IPS DF 4.7 (cell line): ENCODE data around the gene CCNK.

Experiments used
- DNase-seq: peaks from one replicate; pipeline ENCODE4 v3.0.0-alpha.2; 2013; ENCODE audit warnings: low spot score; ENCODE audit errors: extremely low read depth

CCNK gene

DNA sequence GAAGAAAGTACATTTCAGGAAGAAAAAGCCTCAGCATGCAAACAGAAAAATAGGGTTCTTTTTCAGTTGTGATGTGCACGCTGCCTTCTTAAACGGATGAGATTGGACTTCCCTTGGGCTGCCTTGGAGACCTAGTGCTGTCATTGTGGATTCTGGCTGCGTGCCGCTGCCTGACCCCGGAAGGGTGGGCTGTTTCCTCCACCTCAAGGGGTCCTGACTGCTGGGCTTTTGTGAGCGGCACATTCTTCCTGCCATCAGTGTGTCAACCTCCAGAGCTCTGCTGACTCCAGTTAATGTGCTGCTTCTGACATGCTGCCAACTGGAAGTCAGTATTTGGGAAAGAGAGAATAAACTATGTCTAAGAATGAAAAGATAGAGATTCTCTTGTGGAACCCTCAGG, 25.1 kb downstream of the CCNK start:
- no peak for DNase-seq

DNA sequence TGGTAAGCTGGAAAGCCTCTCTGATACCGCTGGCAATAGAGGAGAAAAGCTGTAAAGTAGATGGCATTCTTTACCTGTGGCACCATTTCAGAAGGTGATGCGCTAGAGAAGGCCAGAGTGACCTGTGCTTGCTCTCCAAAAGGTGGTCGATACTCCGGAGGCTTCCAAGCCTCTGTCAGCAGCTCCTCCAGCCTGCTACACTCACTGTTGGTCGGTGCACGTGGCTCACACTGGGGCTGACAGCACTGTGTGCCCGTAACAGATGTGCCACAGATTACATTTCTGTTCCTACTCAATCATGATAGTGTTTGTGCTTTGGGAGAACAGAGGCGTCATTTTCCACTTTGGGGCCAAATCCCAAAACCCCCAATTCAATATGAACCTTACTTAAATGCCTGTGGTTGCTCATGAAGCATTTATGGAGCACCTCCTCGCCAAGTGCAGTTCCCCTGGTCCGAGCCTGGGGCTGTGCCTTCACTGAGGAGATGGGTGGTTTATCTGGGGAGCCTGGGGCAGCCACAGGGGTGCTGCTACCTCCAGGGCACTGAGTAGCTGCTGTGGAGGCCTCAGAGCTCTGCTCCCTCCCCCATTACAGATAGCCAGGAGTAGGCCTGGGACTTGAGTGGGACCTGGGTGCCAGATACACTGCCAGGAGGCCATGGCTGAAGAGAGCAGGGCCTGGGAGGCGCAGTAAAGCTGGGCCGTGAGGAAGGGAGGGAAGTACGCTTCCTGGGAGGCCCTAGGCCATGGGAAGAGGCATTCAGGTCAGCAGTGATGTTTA, 26.8 kb downstream of the CCNK start:
- DNase-seq: no peak

DNA sequence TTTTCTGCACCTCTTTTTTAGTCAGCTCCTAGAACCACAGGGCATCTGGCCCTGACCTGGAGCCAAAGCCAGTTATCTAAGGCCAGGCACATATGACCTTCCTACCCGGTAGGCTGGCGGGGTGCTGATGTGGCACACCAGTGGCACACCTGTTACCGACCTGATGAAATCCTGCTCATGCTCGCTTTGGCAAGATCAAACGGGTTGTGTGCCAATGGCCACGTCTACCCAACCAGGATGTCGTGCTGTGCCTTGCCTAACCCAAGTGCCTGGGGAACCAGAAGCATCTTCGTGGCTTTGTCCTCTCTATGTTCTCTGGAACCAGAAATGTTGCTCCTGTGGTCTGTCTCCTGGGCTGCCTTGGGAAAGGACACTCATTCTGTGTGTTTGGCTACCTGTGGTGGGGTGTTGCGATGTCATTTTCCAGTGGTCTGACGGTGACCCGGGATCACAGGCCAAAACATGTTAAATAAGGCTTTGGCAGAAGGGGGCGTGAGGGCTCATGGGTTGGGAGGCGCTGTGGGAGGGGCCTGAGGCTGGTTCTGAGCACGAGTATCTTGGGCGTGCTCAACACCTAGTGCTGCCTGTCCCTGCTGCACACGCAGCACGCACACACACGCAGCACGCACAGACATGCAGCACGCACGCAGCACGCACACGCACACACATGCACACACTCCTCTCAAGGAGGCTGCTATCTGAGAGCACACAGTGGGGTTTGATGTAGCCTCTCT, 27.9 kb downstream of the CCNK start:
- DNase-seq: no peak

DNA sequence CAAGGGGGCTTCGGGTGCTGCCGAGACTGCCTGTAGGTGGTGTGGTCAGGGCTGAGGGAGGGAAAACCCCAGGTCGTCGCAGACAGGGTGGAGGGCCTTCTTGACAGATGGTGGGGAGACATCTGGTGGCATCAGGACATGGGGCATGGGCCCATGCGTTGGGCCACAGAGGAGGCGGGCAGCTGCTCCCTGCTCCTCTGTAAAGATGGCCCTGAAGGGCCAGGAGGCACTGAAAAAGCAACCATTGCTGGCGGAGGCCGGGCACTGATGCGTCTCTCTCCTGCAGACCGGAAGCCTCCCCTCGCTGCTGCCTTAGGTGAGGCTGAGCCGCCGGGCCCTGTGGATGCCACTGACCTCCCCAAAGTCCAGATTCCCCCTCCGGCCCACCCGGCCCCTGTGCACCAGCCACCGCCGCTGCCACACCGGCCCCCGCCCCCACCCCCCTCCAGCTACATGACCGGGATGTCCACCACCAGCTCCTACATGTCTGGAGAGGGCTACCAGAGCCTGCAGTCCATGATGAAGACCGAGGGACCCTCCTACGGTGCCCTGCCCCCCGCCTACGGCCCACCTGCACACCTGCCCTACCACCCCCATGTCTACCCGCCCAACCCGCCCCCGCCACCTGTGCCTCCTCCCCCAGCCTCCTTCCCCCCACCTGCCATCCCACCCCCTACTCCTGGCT, 28.8 kb downstream of the CCNK start:
- no peak for DNase-seq

DNA sequence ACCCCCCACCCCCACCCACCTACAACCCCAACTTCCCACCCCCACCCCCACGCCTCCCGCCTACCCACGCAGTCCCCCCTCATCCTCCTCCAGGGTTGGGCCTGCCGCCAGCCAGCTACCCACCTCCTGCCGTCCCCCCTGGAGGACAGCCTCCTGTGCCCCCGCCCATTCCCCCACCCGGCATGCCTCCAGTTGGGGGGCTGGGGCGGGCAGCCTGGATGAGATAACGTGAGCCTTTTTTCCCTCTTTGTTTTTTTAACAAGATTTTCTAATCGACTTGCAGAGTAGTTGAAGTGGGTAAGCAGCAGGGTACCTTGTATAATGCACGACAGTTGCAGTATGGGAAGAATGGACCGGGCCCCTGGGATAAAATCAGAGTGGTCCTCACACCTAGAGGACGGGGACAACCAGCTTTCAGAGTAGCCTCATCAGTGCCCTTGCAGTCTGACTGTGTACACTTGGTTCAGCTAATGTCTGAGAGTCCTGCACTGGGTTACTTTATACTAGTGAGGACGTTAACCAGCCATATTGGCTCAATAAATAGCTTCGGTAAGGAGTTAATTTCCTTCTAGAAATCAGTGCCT, 29.4 kb downstream of the CCNK start:
- DNase-seq: no peak

DNA sequence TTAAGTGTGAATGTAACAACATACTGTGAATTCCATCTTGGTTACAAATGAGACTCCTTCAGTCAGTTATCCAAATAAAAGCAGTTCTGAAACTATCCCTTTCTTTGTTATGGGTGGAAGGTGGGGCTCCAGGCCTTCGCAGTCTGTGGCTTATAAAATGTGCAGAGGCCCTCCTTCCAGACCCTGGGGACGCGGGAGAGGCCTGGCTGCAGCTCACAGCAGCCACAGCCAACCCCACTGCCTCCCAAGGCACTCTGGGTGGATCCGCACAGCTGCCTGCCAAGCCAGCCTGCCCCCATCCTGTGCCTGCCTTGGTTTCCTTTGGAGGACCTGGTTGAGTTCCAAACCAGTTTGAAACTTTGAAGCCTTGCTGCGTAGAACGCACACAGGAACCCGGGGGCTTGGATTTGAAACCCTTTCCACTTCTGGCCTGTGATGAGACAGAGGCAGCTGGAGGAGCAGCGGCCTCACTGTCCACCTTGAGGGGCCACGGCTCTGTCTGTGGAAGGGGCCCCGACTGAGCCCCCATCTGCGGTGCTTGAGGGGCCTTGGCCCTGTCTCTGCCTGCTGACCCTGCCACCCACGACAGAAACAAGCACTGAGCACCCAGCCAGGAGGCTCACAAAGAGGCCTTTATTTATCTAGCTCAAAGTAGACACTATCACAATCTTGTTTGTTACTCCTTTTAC, 30.4 kb downstream of the CCNK start:
- DNase-seq: no peak

DNA sequence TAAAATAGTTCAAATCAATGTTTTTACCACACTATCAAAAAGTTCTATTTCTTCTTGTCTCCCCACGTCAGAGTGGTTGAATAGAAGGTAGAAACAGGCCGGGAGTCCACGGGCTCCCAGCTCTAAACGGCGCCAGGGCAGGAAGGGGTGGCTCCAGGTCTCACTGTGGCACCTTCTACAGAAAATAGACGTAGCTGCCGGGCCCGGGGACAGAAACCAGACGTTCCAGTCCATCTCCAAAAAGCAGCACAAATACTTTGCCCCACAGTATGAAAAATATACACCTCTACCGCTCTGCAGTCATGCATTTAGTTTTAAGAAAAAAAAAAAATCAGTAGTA, 30.9 kb downstream of the CCNK start:
- DNase-seq: no peak

DNA sequence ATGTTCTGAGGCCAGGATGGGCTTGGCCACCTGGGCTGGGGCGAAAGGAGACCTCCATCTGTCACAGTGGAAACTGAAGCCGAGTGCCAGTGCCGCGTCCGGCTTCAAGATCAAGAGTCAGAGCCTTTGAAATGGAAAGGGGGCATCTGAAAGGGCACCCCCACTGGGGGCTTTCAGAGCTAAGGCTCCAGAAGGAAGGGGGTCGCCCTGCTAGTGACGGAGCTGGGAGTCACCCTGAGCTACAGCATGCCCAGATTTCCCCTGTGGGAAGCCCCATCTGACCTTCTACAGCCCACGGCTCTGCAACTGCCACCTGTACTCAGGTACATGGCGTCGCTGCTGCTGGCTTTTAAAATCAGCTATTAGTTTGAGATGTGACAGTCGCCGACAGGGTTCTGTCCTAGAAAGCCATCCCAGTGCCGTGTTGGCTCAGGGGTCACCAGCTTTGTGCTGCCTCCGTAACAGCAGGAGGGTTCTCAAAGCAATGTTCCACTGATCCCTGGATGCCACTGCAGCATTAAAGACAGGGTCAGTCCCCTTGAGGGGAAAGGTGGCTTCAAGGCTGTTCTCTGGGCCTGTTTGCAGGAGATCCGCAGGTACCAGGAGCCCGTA, 31.5 kb downstream of the CCNK start:
- DNase-seq: no peak

DNA sequence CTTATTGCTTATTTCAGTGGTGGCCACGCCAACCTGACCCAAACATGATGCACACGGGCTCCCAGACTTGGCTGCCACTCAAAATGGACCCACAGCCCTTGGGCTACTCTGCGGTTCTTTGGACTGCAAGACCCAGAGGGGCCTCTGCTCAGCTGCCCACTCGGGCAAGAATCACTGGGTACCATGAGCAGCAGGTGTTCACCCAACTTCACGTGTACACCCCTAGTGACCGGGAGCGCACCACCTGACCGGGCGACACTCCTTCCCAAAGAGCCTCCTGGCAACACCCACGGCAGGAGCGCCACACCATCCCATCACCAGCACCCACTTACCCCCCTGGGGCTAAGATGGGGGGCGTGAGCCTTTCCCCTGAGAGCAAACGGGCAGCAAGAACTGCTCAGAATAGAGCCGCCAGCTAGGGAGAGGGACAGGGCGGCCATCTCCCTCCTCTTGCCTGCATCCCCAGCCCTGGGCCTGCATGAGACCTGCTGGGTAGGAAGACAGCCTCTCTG, 32.0 kb downstream of the CCNK start:
- no peak for DNase-seq

DNA sequence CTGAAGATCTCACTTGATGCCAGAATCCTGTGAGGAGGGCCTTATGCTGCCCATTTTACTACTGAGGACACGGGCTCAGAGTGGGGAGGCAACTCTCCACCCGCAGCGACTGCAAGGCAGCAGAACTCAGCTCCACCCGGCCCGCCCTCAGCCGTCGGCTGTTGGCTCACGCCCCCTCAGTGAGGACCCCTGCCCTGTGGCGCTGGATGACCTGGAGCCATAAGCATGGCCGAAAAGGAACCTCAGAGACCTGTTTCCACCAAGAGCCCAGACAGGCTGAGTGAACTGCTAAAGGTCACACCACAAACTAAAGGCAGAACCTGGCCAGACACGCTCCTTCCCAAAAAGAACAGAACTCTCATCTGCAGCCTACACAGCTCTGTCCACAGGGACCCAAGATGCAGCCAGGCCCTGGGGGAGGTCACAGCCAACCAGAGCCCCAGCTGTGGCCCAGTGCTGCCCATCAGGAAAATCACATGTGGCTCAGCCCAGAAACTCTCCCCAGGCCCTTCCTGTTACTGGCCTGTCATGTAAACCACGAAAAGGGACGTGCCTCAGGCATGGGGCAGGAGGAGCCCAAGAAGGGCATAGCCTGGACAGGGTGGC, 32.8 kb downstream of the CCNK start:
- no peak for DNase-seq

DNA sequence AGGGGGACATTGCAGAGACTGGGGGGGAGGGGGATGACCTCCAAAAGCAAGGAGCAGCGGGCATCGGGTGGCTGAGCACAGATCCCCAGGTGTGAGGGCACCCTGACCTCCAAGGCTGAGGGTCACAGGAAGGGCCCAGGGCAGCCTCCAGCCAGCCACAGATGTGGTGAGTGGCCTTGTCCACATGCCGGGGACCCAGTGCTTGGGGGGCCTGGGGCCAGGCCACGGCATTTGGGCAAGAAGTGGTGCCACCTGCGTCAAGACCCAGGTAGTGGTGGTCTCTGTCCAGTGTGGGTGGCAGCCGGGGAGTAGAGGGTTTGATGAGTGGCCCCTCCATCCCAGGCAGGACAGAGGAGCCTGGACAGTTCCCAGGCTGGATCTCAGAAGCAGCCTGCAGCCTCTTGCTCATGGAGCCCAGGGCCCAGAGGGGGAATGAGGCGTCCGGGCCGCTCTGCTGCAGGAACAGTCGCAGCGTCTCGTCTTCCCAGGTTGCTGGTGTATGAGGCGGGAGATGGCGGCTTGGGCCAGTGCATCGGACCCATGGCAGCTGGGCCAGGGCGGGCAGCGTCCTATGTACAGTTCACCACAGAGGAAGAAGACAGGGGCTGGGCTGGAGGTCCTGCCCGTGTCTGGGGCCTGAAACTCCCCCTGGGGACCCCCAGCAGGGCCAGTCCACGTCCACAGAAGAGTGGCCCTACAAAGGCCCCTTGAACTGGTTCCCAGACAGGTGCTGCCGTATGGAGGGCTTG, 33.5 kb downstream of the CCNK start:
- DNase-seq: no peak

DNA sequence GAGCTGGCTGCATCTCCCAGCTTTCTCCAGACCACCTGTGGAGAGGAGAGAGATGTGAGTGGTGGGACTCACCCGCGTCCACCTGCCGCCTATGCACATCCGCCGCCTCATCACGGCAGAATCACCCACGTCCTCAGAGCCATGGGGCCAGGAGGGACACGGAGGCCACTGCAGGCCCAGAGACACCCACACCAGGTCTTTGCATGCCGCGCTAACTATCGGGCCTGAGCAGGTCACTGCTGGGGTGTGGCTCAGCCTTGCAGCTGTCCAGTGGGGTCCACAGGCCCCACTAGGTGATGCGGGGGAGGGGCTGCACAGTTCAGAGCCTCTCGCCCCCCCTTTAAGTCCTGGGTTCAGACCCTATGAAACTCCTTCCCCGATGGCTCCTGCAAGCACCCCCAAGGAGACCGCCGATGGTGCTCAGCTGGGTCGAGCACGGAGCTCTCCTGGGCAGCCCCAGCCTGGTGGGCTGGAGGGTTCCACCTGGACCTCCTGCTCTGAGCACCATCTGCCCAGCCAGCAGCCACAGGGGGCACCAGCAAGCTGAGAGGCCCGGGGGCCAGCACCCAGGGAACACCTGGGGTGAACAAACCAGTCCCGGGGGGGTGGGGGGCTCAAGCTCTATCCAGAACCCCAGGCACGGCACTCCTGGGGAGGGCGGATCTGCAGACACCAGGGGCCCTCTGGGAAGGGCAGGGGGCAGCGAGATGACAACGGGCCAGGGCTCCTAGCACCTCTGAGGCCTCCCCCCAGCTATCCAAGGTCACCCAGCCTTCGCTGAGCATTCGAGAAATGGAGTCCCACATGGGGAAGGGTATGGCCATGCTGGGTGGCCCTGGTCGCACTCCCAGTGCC, 34.3 kb downstream of the CCNK start:
- no peak for DNase-seq

DNA sequence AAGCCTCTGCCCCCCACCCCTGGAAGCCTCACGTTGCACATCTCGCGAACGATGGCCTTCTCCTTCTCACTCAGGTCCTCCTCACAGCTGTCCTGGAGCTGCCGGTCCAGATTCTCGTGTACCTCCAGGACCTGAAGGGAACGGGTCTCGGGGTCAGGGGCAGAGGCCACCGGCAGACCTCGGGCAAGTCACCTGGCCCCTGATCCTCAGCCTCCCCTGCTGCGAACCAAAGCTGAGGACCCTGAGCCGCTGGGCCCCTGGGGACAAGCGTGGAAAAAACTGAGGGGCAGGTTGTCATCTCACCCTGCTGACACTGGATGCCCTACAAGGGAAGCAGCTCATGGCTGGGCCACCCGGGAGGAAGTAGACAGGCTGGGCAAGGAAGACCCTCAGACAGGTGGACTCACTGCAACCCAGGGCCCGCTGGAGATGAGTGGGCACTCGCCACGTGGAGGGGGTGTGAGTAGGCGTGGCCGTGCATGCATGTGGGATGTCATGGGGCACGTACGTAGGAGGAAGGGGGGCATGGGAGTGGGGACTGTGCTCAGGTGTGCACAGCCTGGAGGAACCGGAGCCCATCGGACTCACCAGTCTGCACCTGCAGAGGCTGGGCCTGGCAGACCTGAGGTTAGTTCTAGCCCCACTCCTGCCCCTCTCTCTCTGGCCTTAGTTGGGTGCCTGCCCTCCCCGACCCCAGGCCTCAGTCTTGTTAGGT, 35.1 kb downstream of the CCNK start:
- DNase-seq: no peak

DNA sequence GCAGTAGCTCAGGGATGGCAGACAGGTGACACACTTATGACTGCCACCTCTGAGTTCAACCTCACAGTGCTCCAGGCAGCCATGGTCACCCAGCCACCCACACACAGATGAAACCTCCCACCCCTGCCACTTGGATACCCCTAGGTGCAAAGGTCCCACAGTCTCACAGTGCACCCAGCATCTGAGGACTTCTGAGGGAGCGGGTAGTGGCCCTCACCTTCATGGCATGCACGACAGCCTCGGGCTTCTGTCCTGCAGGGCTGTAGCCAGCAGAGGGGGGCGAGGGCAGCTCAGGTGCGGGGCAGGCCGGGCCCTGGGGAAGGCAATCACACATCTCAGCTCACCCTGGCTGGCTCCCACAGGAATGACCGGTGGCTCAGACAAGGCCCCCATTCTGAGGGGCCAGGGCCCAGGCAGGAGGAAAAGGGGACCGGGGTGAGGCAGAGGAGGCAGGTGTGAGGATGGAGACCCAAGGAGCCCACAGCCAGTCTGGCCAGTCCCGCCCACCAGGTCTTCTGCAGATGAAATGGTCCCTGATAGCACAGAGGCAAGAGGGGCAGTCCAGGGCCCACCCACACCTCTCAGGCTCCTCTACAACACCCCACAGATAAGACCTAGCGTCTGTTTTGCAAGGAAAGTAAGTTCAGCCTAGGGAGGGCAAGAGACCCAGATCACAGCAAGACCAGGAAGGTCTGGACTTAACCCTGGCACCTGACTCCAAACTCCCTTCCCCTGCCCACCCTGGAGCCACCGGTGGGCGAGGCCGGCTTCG, 35.8 kb downstream of the CCNK start:
- no peak for DNase-seq

DNA sequence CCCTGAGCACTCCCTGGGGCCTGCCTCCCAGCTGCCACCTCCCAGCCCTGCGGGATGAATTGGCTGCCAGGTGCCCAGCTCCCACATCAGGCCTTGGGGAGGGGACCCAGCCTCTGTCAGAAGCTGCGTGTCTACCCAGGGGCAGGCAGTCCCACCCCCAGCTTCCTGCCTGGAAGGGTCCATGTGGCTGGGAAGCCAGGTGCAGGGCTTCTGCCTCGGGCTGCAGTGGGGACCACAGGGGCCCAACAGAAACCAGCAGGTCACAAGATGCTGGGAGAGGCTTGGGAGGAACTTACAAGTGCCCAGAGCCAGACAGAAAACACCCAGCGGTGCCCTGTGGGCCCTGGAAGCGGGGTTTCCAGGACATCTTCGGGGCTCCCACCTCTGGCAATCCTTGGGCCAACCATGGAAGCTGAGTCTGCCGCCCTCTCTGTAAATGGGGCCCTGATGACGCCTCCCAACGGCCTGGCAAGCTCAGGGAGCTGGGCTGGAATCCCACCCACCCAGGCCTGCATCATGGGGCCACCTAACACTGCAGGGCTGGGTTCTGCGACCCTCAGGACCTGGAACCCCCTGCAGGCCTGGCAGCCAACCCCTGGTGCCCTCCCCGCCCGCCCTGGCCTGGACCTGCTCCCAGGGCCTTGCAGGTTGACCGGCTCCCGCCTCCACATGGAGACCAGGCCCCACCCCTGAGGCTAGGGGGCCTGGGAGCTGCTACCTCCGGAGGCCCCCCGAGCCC, 36.6 kb downstream of the CCNK start:
- DNase-seq: no peak

DNA sequence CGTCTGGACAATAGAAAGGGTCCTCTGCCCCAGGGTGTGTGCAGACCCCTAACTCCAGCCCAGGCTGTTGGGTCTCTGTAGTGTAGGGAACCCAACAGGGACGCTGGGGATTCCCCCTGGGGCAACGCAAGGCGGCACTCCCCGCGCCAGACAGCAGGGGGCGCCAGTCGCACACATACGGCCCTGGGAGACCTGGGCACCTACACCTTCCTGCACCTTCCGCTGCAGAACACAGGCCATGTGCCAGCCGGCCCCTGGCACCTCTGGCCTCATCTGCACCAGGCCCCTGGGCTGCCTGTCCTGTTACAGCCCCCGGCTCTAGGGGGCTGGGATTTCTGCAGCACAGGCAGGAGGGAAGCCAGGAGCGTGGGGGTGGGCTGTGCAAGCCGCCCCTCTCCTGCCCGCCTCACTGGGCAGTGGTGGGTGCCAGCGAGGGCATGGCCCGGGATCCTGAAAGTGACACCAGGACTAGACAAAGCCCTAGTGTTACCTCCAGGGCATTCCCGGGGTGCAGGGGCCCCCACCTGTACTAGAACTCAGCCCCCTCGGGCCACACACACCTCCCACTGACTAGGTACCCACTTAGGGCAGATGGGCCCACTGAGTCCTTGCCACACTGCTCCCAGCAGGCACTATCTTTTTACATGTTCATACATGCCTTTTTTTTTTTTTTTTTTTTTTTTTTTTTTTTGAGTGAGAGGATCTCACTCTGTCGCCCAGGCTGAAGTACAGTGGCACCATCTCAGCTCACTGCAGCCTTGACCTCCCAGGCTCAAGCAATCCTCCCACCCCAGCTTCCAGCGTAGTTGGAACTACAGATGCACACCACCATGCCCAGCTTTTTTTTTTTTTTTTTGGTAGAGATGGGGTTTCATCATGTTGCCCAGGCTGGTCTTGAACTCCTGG, 37.5 kb downstream of the CCNK start:
- no peak for DNase-seq
